Muscle layer of duodenum (tissue), 2 donors: ENCODE results near the gene SEC23B.
"Not testable (repeated sequence)": the region's sequence is repeated elsewhere in the genome, so short reads cannot be mapped to it uniquely, and the experiment has no call there.

Experiments used
- H3K27ac ChIP-seq: one replicate; pipeline ENCODE4 v1.7.0; 2013; ENCODE audit warnings: mild to moderate bottlenecking, low read length
- H3K27me3 ChIP-seq: one replicate; pipeline ENCODE4 v1.7.0; 2013; ENCODE audit warnings: low read depth, mild to moderate bottlenecking, control low read depth, low read length
- H3K36me3 ChIP-seq, 2 donors: one replicate each; pipeline ENCODE4 v1.7.0; 2013; ENCODE audit warnings: low read length in 2 of 2, control low read depth in 1 of 2, mild to moderate bottlenecking in 1 of 2; ENCODE audit not compliant: insufficient read depth in 2 of 2, control insufficient read depth in 1 of 2
- H3K4me1 ChIP-seq, 2 donors: one replicate each; pipeline ENCODE4 v1.7.0; 2013; ENCODE audit warnings: low read length in 2 of 2, mild to moderate bottlenecking in 2 of 2, control low read depth in 1 of 2, moderate library complexity in 1 of 2; ENCODE audit not compliant: insufficient read depth in 2 of 2, control insufficient read depth in 1 of 2
- H3K4me3 ChIP-seq, 2 donors: one replicate each; pipeline ENCODE4 v1.7.0; 2013; ENCODE audit warnings: low read length in 2 of 2, low read depth in 1 of 2, mild to moderate bottlenecking in 1 of 2
- H3K9me3 ChIP-seq, 2 donors: one replicate each; pipeline ENCODE4 v1.7.0; 2013; ENCODE audit warnings: low read length in 2 of 2, control low read depth in 1 of 2, mild to moderate bottlenecking in 1 of 2; ENCODE audit not compliant: control insufficient read depth in 1 of 2
- donor health status: healthy.

SEC23B gene

GRCh38 chr20:18497603-18498002 is 10.1 kb upstream of the SEC23B start:
- H3K27ac ChIP-seq = peak overlapping the region; percentile 8
- peak overlapping the region; percentile 86 to 91 for H3K4me3 ChIP-seq
- no peaks in the 10 kb centered on the region for H3K27me3 ChIP-seq

GRCh38 chr20:18501672-18502071 is 6.1 kb upstream of the SEC23B start:
- H3K4me1 ChIP-seq, H3K9me3 ChIP-seq, H3K36me3 ChIP-seq, H3K27ac ChIP-seq, H3K4me3 ChIP-seq, H3K27me3 ChIP-seq: not testable (repeated sequence)

More at GRCh38 chr20:18497603-18498002, 10.1 kb upstream of the SEC23B start:
- Histone ChIP-seq H3K4me1 (peaks cover 5 to 19% of the 10 kb centered on the region in 2 donors), H3K36me3 (peaks cover 10 to 13% of the 10 kb centered on the region in 2 donors), H3K9me3 (no peaks in the 10 kb centered on the region)

GRCh38 chr20:18504479-18505060 is 3.2 kb upstream of the SEC23B start:
- H3K27me3 ChIP-seq = no peaks in the 10 kb centered on the region
- H3K27ac ChIP-seq = no peak overlapping the region
- peaks cover 7 to 11% of the 10 kb centered on the region in 2 donors for H3K4me1 ChIP-seq
- H3K36me3 ChIP-seq = no peaks in the 10 kb centered on the region
- H3K4me3 ChIP-seq = no peak overlapping the region
- H3K9me3 ChIP-seq = no peaks in the 10 kb centered on the region

- no peaks in the 10 kb centered on the region for H3K9me3 ChIP-seq
- peaks cover 0 to 11% of the 10 kb centered on the region in 2 donors for H3K36me3 ChIP-seq
- peak overlapping the region; percentile 81 to 99 for H3K4me3 ChIP-seq
- peak overlapping the region; percentile 98 for H3K27ac ChIP-seq
- peaks cover 7 to 11% of the 10 kb centered on the region in 2 donors for H3K4me1 ChIP-seq
- H3K27me3 ChIP-seq = no peaks in the 10 kb centered on the region
Observed at GRCh38 chr20:18506744-18507143, 996 bp upstream of the SEC23B start.

- Histone ChIP-seq H3K4me1 (peaks cover 7 to 11% of the 10 kb centered on the region in 2 donors), H3K4me3 (no peak overlapping the region), H3K36me3 (peaks cover 10 to 32% of the 10 kb centered on the region in 2 donors), H3K9me3 (no peaks in the 10 kb centered on the region), H3K27me3 (no peaks in the 10 kb centered on the region), H3K27ac (no peak overlapping the region)
Observed at GRCh38 chr20:18511571-18511970, 3.8 kb downstream of the SEC23B start.

GRCh38 chr20:18513208-18513607 is 5.5 kb downstream of the SEC23B start:
- Histone ChIP-seq H3K27me3 (no peaks in the 10 kb centered on the region), H3K4me1 (peaks cover 3 to 10% of the 10 kb centered on the region in 2 donors), H3K9me3 (no peaks in the 10 kb centered on the region), H3K4me3 (no peak overlapping the region), H3K27ac (no peak overlapping the region), H3K36me3 (peaks cover 10 to 32% of the 10 kb centered on the region in 2 donors)

- no peaks in the 10 kb centered on the region for H3K27me3 ChIP-seq
- no peaks in the 10 kb centered on the region for H3K9me3 ChIP-seq
- H3K27ac ChIP-seq = no peak overlapping the region
- H3K36me3 ChIP-seq = peaks cover 10 to 32% of the 10 kb centered on the region in 2 donors
- H3K4me1 ChIP-seq = peaks cover 0 to under 1% of the 10 kb centered on the region in 2 donors
- no peak overlapping the region for H3K4me3 ChIP-seq
Observed at GRCh38 chr20:18514127-18514526, 6.4 kb downstream of the SEC23B start.

GRCh38 chr20:18515973-18516372 is 8.2 kb downstream of the SEC23B start:
- H3K27me3 ChIP-seq = no peaks in the 10 kb centered on the region
- H3K9me3 ChIP-seq = no peaks in the 10 kb centered on the region
- H3K4me1 ChIP-seq = no peaks in the 10 kb centered on the region
- H3K4me3 ChIP-seq = no peak overlapping the region
- H3K27ac ChIP-seq = no peak overlapping the region
- peaks cover 10 to 24% of the 10 kb centered on the region in 2 donors for H3K36me3 ChIP-seq

GRCh38 chr20:18522066-18522465 is 14.3 kb downstream of the SEC23B start:
- H3K4me3 ChIP-seq, H3K9me3 ChIP-seq, H3K4me1 ChIP-seq, H3K27me3 ChIP-seq, H3K27ac ChIP-seq: not testable (repeated sequence)
- H3K36me3 ChIP-seq = peaks cover 21 to 27% of the 10 kb centered on the region in 2 donors

GRCh38 chr20:18523066-18523465 is 15.3 kb downstream of the SEC23B start:
- Histone ChIP-seq H3K36me3 (peaks cover 30 to 37% of the 10 kb centered on the region in 2 donors), H3K4me1 (no peaks in the 10 kb centered on the region), H3K27me3 (no peaks in the 10 kb centered on the region), H3K4me3 (no peak overlapping the region), H3K27ac (no peak overlapping the region), H3K9me3 (no peaks in the 10 kb centered on the region)

- Histone ChIP-seq H3K36me3 (peaks cover 46 to 53% of the 10 kb centered on the region in 2 donors), H3K27ac (no peak overlapping the region), H3K4me3 (no peak overlapping the region)
Observed at GRCh38 chr20:18524646-18525045, 16.9 kb downstream of the SEC23B start.

GRCh38 chr20:18526761-18527160 is 19.0 kb downstream of the SEC23B start:
- H3K27ac ChIP-seq, H3K27me3 ChIP-seq, H3K9me3 ChIP-seq, H3K4me3 ChIP-seq, H3K4me1 ChIP-seq: not testable (repeated sequence)
- peaks cover 55 to 68% of the 10 kb centered on the region in 2 donors for H3K36me3 ChIP-seq

More at GRCh38 chr20:18524646-18525045, 16.9 kb downstream of the SEC23B start:
- H3K27me3 ChIP-seq = no peaks in the 10 kb centered on the region
- H3K9me3 ChIP-seq = no peaks in the 10 kb centered on the region
- no peaks in the 10 kb centered on the region for H3K4me1 ChIP-seq
